HepG2 (cell line): ENCODE data around the gene VSNL1. TPM values are rescaled to one million over a fixed set of nuclear protein-coding genes. Genes with fewer than 3 reads are reported as not detected.

Experiments
- CEBPB ChIP-seq: IDR thresholded peaks from 2 replicates; pipeline ENCODE4 v1.6.1; 2011; ENCODE audit warnings: low read depth, low read length, improper control_type of control experiment, borderline replicate concordance
- GATAD2A ChIP-seq: IDR thresholded peaks from 2 replicates; pipeline ENCODE4 v1.6.1; 2016
- HDAC2 ChIP-seq: sonication (generic); formaldehyde crosslinking; IDR thresholded peaks from 2 replicates; pipeline ENCODE4 v1.4.0; 2020; ENCODE audit warnings: missing genetic modification reagents
- KAT8 ChIP-seq: IDR thresholded peaks from 2 replicates; pipeline ENCODE4 v1.6.1; 2016; ENCODE audit warnings: missing genetic modification reagents, missing compliant biosample characterization
- KLF16 ChIP-seq, 2 experiments: sonication (generic) in 1 of 2; formaldehyde crosslinking in 1 of 2; IDR thresholded peaks; 2 replicates each; pipeline versions ENCODE4 v1.6.1 to v1.8.0; 2016 to 2023; ENCODE audit warnings: missing genetic modification reagents in 2 of 2, missing compliant biosample characterization in 1 of 2
- MATR3 ChIP-seq: sonication (generic); formaldehyde crosslinking; IDR thresholded peaks from 2 replicates; pipeline ENCODE4 v1.4.0; 2020; ENCODE audit warnings: missing genetic modification reagents
- MIER3 ChIP-seq: IDR thresholded peaks from 2 replicates; pipeline ENCODE4 v1.6.1; 2016; ENCODE audit warnings: missing compliant biosample characterization, borderline replicate concordance
- NBN ChIP-seq: fragments of 450-650 bp; conservative IDR thresholded peaks from 2 replicates; pipeline ENCODE4 v1.6.1; 2017
- NR2F6 ChIP-seq, 2 experiments: IDR thresholded peaks; 2 replicates each; pipeline ENCODE4 v1.6.1; 2016; ENCODE audit warnings: antibody characterized with exemption in 1 of 2, mild to moderate bottlenecking in 1 of 2
- NR3C1 ChIP-seq: sonication (generic); formaldehyde crosslinking; IDR thresholded peaks from 2 replicates; pipeline ENCODE4 v1.4.0; 2020; ENCODE audit warnings: missing genetic modification reagents
- PCBP2 ChIP-seq: fragments of 200-400 bp; formaldehyde crosslinking; optimal IDR thresholded peaks from 2 replicates; pipeline ENCODE3; 2018; ENCODE audit warnings: low read length, low read depth; ENCODE audit not compliant: poor library complexity, severe bottlenecking
- PTBP1 ChIP-seq: fragments of 200-400 bp; formaldehyde crosslinking; IDR thresholded peaks from 2 replicates; pipeline ENCODE4 v1.6.1; 2018; ENCODE audit warnings: low read length, low read depth; ENCODE audit not compliant: poor library complexity, severe bottlenecking
- SMAD3 ChIP-seq: sonication (generic); formaldehyde crosslinking; IDR thresholded peaks from 2 replicates; pipeline ENCODE4 v1.4.0; 2020; ENCODE audit warnings: missing genetic modification reagents
- SP4 ChIP-seq: sonication (generic); formaldehyde crosslinking; IDR thresholded peaks from 2 replicates; pipeline ENCODE4 v1.8.1; 2023; ENCODE audit warnings: mild to moderate bottlenecking, missing genetic modification reagents
- THAP11 ChIP-seq: IDR thresholded peaks from 2 replicates; pipeline ENCODE4 v1.6.1; 2016; ENCODE audit warnings: missing biosample characterization, missing genetic modification reagents
- YY1 ChIP-seq: IDR thresholded peaks from 2 replicates; pipeline ENCODE4 v1.6.1; 2011; ENCODE audit warnings: low read length, low read depth, moderate library complexity, mild to moderate bottlenecking; ENCODE audit not compliant: insufficient read depth, insufficient replicate concordance
- ZFX ChIP-seq: sonication (generic); formaldehyde crosslinking; IDR thresholded peaks from 2 replicates; pipeline ENCODE4 v1.4.0; 2020; ENCODE audit warnings: mild to moderate bottlenecking, low read depth, missing genetic modification reagents, moderate library complexity
- ZKSCAN8 ChIP-seq: IDR thresholded peaks from 2 replicates; pipeline ENCODE4 v1.6.1; 2016; ENCODE audit warnings: borderline replicate concordance, missing genetic modification reagents, missing compliant biosample characterization
- ZNF24 ChIP-seq: fragments of 450-650 bp; IDR thresholded peaks from 2 replicates; pipeline ENCODE4 v1.6.1; 2017; ENCODE audit warnings: antibody characterized with exemption, mild to moderate bottlenecking
- ZNF644 ChIP-seq: IDR thresholded peaks from 2 replicates; pipeline ENCODE4 v1.6.1; 2016; ENCODE audit warnings: low read depth
- ZNF670 ChIP-seq: sonication (generic); formaldehyde crosslinking; IDR thresholded peaks from 2 replicates; pipeline ENCODE4 v1.8.0; 2022; ENCODE audit warnings: mild to moderate bottlenecking, missing genetic modification reagents, borderline replicate concordance
- ZNF7 ChIP-seq: IDR thresholded peaks from 2 replicates; pipeline ENCODE4 v1.6.1; 2016; ENCODE audit warnings: missing biosample characterization, missing genetic modification reagents
- polyA plus RNA-seq, 8 experiments: library from polyadenylated mRNA; depleted of rRNA in 3 of 8; stranded (reverse) in 7 of 8; unstranded in 1 of 8; fragments of >200 nt; fragmentation: Illumina TruSeq in 4 of 8; extraction: Trizol in 4 of 8; gene quantifications; 2 replicates each; pipeline versions ENCODE4 v1.2.1 to v1.2.3, GENCODE V29; 2011 to 2016; ENCODE audit warnings: low read depth in 4 of 8, missing spikeins in 1 of 8, mixed read lengths in 1 of 8; ENCODE audit not compliant: insufficient read depth in 1 of 8
- total RNA-seq, 5 experiments: library from RNA; depleted of rRNA; stranded (reverse); fragments of >200 nt; fragmentation: Illumina TruSeq; extraction: Trizol; gene quantifications; 2 replicates each; pipeline ENCODE4 v1.2.3, GENCODE V29; 2016; ENCODE audit warnings: low read depth in 1 of 5
- TF ChIP-seq, protein P1 (sequence below): sonication (generic); formaldehyde crosslinking; IDR thresholded peaks from 2 replicates; pipeline ENCODE4 v1.4.0; 2020; ENCODE audit warnings: mild to moderate bottlenecking, missing genetic modification reagents
- TF ChIP-seq, protein P2 (sequence below): IDR thresholded peaks from 2 replicates; pipeline ENCODE4 v1.6.1; 2016
- TF ChIP-seq, protein P3 (sequence below): sonication (generic); formaldehyde crosslinking; IDR thresholded peaks from 2 replicates; pipeline ENCODE4 v1.5.0; 2020; ENCODE audit warnings: mild to moderate bottlenecking, missing genetic modification reagents
- TF ChIP-seq, protein P4 (sequence below): sonication (generic); formaldehyde crosslinking; IDR thresholded peaks from 2 replicates; pipeline ENCODE4 v1.4.0; 2020; ENCODE audit warnings: missing genetic modification reagents

The VSNL1 gene
- total and polyA plus RNA-seq, 2 of the 13 experiments (the other 11 are each of a cell fraction or from before 2014, with no cell fraction given) = 63.2 to 95.9 TPM

DNA sequence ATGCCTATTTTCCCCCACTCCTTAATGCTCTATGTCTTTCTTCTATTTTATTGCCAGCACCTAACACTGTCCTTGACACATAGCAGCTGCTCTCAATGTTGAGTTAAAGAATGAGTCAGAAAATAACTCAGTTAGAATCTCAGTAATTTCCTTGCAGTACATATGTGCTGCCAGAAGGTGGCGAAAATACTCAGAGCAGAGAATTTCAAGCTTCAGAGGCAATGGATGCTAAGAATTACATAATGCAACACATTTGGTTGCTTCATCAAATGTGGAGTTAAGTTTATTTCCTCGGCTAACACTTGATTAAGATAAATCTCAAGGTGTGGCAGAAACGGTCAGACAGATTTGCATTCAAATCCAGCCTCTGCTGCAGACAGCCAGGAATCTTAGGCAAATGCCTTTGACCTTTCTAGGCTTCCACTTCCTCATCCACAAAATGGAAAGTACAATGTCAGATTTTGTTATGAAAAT is 105.6 kb downstream of the VSNL1 start (continued):
- TF ChIP-seq, protein P1, sequence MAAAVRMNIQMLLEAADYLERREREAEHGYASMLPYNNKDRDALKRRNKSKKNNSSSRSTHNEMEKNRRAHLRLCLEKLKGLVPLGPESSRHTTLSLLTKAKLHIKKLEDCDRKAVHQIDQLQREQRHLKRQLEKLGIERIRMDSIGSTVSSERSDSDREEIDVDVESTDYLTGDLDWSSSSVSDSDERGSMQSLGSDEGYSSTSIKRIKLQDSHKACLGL = no peak
- TF ChIP-seq, protein P2, sequence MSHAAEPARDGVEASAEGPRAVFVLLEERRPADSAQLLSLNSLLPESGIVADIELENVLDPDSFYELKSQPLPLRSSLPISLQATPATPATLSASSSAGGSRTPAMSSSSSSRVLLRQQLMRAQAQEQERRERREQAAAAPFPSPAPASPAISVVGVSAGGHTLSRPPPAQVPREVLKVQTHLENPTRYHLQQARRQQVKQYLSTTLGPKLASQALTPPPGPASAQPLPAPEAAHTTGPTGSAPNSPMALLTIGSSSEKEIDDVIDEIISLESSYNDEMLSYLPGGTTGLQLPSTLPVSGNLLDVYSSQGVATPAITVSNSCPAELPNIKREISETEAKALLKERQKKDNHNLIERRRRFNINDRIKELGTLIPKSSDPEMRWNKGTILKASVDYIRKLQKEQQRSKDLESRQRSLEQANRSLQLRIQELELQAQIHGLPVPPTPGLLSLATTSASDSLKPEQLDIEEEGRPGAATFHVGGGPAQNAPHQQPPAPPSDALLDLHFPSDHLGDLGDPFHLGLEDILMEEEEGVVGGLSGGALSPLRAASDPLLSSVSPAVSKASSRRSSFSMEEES (CRISPR knock-in tag) = peak; percentile 38; the same call in 1 of the 2 replicates
- TF ChIP-seq KLF16 (CRISPR knock-in tag; IDR thresholded peaks at IDR 0.05) = 0 out of 4 replicates have a peak, but pooled peaks of 1 of the 2 experiments have one; percentile 21
- no peak for TF ChIP-seq MATR3 (CRISPR knock-in tag)
- peak; percentile 28; the same call in 1 of the 2 replicates for TF ChIP-seq NR2F6 (IDR thresholded peaks at IDR 0.05)
- peak; percentile 51; the same call in 1 of the 2 replicates for TF ChIP-seq NR2F6 (CRISPR knock-in tag; IDR thresholded peaks at IDR 0.05)
- TF ChIP-seq, protein P3, sequence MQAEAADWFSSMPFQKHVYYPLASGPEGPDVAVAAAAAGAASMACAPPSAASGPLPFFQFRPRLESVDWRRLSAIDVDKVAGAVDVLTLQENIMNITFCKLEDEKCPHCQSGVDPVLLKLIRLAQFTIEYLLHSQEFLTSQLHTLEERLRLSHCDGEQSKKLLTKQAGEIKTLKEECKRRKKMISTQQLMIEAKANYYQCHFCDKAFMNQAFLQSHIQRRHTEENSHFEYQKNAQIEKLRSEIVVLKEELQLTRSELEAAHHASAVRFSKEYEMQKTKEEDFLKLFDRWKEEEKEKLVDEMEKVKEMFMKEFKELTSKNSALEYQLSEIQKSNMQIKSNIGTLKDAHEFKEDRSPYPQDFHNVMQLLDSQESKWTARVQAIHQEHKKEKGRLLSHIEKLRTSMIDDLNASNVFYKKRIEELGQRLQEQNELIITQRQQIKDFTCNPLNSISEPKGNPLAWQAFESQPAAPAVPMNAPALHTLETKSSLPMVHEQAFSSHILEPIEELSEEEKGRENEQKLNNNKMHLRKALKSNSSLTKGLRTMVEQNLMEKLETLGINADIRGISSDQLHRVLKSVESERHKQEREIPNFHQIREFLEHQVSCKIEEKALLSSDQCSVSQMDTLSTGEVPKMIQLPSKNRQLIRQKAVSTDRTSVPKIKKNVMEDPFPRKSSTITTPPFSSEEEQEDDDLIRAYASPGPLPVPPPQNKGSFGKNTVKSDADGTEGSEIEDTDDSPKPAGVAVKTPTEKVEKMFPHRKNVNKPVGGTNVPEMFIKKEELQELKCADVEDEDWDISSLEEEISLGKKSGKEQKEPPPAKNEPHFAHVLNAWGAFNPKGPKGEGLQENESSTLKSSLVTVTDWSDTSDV = no peak
- no peak for TF ChIP-seq NBN
- TF ChIP-seq HDAC2 (CRISPR knock-in tag) = 0 out of 2 replicates have a peak, but pooled peaks have one; percentile 37
- TF ChIP-seq ZKSCAN8 (CRISPR knock-in tag) = peak; percentile 23; the same call in 1 of the 2 replicates
- TF ChIP-seq MIER3 = no peak; the same call in 1 of the 2 replicates
- peak; percentile 80 for TF ChIP-seq GATAD2A
- no peak for TF ChIP-seq SP4
- TF ChIP-seq NR3C1 = no peak
- TF ChIP-seq THAP11 (CRISPR knock-in tag) = peak; percentile 64
- TF ChIP-seq ZNF644 (CRISPR knock-in tag) = peak; percentile 60; the same call in 1 of the 2 replicates
- peak; percentile 61; the same call in 1 of the 2 replicates for TF ChIP-seq SMAD3 (CRISPR knock-in tag)
- TF ChIP-seq PTBP1 = no peak
- TF ChIP-seq PCBP2 = no peak
- TF ChIP-seq ZNF670 (CRISPR knock-in tag) = no peak
- 0 out of 2 replicates have a peak, but pooled peaks have one; percentile 13 for TF ChIP-seq ZNF24
- peak; percentile 93 for TF ChIP-seq CEBPB
- peak; percentile 34 for TF ChIP-seq YY1
- TF ChIP-seq ZNF7 = peak; percentile 74
- TF ChIP-seq, protein P4, sequence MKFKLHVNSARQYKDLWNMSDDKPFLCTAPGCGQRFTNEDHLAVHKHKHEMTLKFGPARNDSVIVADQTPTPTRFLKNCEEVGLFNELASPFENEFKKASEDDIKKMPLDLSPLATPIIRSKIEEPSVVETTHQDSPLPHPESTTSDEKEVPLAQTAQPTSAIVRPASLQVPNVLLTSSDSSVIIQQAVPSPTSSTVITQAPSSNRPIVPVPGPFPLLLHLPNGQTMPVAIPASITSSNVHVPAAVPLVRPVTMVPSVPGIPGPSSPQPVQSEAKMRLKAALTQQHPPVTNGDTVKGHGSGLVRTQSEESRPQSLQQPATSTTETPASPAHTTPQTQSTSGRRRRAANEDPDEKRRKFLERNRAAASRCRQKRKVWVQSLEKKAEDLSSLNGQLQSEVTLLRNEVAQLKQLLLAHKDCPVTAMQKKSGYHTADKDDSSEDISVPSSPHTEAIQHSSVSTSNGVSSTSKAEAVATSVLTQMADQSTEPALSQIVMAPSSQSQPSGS (CRISPR knock-in tag) = 0 out of 2 replicates have a peak, but pooled peaks have one; percentile 32
- TF ChIP-seq ZFX (CRISPR knock-in tag) = no peak
- TF ChIP-seq KAT8 (CRISPR knock-in tag) = peak; percentile 43; the same call in 1 of the 2 replicates
